Retinal pigment epithelial cell (primary cell): Measurements from ENCODE around the gene NSMF.

ENCODE experiments used
- DNase-seq: peaks from one replicate; pipeline ENCODE4 v3.0.0-alpha.2; 2010; ENCODE audit warnings: low read depth
- H3K4me3 ChIP-seq: 2 replicates; pipeline ENCODE4 v1.5.1; 2011; ENCODE audit warnings: mild to moderate bottlenecking, low read length, control low read depth, moderate library complexity
- TF ChIP-seq, protein P1 (sequence below): conservative IDR thresholded peaks from 2 replicates; pipeline ENCODE4 v1.5.1; 2011; ENCODE audit warnings: low read depth, low read length, control low read depth, inconsistent platforms

The NSMF gene

DNA sequence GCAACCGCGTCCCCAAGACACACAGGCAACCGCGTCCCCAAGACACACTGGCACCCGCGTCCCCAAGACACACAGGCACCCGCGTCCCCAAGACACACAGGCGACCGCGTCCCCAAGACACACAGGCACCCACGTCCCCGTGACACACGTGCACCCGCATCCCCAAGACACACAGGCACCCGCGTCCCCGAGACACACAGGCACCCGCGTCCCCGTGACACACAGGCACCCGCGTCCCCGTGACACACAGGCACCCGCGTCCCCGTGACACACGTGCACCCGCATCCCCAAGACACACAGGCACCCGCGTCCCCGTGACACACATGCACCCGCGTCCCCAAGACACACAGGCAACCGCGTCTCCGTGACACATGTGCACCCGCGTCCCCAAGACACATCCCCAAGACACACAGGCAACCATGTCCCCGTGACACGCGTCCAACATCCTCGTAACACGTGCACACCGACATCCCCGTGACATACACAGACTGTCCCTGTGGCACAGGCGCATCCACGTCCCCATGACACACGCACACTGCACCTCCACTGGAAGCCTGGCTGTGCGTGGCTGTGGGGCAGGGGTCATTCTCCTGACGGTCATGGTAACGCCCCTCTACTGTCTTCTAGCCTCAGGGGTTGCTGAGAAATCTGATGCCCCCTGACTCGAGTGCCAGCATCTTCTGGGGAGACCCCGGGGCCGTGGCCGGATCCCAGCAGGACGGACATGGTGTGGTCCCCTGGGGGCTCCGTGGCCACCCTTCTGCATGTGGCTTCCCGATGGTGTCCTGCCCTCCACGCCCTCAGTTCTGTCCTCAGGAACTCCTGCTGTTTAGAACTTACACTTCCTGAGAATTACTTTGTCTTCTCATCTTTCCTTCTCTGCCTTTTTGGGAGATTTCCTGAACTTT, 60.3 kb downstream of the NSMF start:
- TF ChIP-seq, protein P1, sequence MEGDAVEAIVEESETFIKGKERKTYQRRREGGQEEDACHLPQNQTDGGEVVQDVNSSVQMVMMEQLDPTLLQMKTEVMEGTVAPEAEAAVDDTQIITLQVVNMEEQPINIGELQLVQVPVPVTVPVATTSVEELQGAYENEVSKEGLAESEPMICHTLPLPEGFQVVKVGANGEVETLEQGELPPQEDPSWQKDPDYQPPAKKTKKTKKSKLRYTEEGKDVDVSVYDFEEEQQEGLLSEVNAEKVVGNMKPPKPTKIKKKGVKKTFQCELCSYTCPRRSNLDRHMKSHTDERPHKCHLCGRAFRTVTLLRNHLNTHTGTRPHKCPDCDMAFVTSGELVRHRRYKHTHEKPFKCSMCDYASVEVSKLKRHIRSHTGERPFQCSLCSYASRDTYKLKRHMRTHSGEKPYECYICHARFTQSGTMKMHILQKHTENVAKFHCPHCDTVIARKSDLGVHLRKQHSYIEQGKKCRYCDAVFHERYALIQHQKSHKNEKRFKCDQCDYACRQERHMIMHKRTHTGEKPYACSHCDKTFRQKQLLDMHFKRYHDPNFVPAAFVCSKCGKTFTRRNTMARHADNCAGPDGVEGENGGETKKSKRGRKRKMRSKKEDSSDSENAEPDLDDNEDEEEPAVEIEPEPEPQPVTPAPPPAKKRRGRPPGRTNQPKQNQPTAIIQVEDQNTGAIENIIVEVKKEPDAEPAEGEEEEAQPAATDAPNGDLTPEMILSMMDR, result no peak
- H3K4me3 ChIP-seq, result no peak overlapping the region
- DNase-seq, result no peak

DNA sequence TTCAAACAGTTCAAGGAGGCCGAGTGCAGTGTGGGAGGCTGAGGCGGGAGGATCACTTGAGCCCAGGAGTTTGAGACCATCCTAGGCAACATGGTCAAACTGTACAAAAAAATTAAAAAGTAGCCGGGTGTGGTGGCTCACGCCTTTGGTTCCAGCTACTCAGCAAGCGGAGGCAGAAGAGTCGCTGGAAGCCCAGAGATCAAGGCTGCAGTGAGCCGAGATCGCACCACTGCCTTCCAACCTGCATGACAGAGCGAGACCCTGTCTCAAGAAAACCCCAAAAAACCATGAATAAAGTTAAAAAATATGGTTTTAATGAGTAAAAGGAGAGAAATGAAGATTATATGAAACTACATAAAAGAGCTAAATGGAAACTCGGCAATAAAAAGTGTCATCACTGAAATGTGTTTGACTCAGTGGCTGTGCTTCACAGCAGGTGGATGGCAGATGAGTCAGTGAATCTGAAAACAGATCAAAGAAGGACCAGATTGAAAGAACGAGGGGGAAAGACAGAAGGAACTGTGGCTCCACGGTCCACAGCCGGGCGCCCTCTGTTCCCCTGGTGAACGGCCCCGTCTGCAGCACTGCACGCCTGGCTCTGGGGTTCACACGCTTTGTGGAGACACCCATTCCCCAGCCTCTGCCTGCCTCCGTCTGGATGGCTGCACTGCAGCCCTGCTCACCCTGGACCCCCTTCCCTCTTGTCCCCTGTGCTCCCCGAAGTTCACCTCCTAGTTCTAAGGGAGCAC, 61.3 kb downstream of the NSMF start:
- no peak overlapping the region for H3K4me3 ChIP-seq
- TF ChIP-seq, protein P1, result no peak
- no peak for DNase-seq
